Tibial nerve (tissue), 3 donors: ENCODE data around the gene UBE2G1.

Source experiments
- CTCF ChIP-seq, 5 experiments: fragments of 200-600 bp in 3 of 5; fragments of 450-650 bp in 2 of 5; sonication (generic) in 3 of 5; IDR thresholded peaks; one replicate each; pipeline ENCODE4 v1.5.1; 2016 to 2019; ENCODE audit warnings: antibody characterized with exemption in 5 of 5, mild to moderate bottlenecking in 3 of 5, moderate library complexity in 2 of 5
- POLR2A ChIP-seq, 2 donors: fragments of 450-650 bp; IDR thresholded peaks; one replicate each; pipeline ENCODE4 v1.6.1; 2017; ENCODE audit warnings: antibody characterized with exemption in 2 of 2, mild to moderate bottlenecking in 2 of 2, moderate library complexity in 2 of 2

- no peak for TF ChIP-seq POLR2A (IDR thresholded peaks at IDR 0.05)
- TF ChIP-seq CTCF (IDR thresholded peaks at IDR 0.05): no peak
Observed at GRCh38 chr17:4342535-4342934, 23.9 kb downstream of the UBE2G1 start.
